Iris pigment epithelial cell (primary cell): ENCODE measurements around the gene PTPN7.
"Not testable (repeated sequence)": the region's sequence is repeated elsewhere in the genome, so short reads cannot be mapped to it uniquely, and the experiment has no call there.

ENCODE experiments used
- DNase-seq: peaks from one replicate; pipeline ENCODE4 v3.0.0-alpha.2; 2011; ENCODE audit warnings: low read depth

Gene PTPN7

DNA sequence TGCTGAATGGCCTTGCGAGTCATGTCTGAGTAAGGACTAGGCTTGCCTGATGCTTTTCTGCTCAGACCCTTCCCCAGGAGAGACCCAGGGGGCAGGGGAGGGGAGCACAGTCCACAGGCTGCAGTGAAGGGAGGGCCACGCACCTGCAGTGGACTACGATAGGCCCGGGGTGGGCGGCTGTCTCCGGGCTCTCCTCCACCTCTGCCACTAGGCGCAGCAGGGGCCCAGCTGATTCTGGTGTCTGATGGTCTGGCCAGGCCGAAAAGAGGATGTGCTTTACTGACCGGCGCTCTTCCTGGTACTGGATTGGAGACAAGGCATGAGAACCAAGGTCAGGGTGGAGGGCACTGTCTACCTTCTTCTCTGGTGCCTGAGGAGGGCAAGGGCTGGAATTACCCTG lies 8.0 kb downstream of the PTPN7 start:
- no peak for DNase-seq

DNA sequence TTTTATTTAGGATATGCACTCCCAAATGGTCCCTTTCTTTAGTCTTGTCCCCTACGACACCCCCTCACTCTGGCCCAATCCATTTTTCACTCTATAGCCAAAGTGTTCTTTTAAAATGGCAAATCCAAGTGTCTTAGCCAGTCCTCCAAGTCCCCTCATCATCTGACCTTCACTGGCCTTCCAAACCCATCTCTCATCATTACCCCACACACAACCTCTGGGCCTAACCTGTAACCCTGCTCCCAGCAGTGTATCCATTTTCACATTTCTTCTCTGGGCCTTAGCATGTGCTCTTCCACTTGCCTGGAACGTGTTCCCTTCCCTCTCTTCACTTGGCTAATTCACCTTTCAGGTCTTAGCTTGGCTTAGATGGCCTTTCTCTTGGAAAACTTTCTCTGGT lies 9.4 kb downstream of the PTPN7 start:
- no peak for DNase-seq

DNA sequence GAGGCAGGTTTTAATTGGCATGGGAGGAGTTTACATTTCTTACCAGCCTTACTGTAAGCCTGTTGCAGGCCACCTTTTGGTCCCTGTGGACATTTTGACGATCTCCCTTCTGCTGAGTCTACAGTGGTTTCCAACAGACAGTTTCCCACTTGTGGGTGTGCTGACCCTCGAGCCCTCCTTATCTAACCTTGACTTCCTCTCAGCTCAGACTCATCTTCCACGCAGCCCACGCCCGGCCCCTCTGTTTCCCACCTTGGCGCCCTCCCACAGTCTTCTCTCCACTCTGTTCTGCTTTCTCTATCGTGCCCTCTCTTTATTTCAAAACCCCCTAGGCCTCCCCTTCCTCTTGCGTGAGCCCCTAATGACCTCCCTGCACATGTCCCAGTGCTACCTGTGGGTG lies 9.8 kb downstream of the PTPN7 start:
- no peak for DNase-seq

DNA sequence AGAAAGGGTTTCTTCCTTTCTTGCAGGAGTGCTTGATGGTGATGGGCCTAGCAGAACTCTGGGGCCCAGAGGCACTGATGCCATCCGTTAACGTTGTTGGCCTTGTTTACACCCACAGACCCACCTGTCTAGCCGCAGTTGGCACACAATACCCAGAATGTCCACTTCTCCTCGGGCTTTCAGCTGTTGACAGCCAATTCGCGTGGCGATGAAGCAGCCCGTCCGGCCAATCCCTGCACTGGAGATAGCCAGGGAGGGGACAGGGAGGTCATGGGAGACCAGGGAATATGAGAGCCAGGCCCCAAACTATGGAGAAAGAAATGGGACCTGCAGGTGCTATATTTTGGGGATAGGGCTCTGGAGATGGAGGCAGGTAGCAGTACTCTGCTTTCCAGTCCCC lies 10.2 kb downstream of the PTPN7 start:
- DNase-seq, result no peak

DNA sequence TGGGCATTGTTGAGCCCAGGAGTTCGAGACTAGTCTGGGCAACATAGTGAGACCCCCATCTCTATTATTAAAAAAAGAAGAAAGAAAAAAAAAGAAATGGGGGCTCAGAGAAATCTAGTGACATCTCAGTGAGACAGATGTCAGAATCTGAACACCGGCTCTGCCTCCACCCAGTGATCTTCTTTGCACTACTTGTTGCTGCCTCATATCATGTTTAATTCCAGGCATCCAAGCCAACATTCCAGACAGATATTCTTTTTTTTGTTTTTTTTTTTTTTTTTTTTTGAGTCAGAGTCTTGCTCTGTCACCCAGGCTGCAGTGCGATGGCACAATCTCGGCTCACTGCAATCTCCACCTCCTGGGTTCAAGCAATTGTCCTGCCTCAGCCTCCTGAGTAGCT lies 10.8 kb downstream of the PTPN7 start:
- DNase-seq, result no peak

DNA sequence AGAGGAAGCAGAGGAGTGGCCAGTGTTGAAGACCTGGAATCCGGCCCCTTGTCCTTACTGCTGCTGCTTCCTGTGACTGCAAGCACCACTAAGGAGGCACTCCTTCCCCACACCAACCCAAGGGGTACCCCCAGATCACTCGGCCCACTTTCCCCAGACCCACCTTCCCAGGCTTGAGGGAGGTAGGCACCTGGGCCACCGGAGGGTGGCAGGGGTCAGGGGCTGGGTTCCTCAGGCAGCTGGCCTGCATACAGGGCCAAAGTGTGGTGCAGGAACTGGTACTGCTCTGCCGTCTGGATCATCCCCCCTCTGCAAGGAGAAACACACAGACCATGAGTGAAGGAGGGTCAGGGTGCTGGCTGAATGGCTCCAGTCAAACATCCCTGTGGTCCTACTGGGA lies 12.0 kb downstream of the PTPN7 start:
- no peak for DNase-seq

DNA sequence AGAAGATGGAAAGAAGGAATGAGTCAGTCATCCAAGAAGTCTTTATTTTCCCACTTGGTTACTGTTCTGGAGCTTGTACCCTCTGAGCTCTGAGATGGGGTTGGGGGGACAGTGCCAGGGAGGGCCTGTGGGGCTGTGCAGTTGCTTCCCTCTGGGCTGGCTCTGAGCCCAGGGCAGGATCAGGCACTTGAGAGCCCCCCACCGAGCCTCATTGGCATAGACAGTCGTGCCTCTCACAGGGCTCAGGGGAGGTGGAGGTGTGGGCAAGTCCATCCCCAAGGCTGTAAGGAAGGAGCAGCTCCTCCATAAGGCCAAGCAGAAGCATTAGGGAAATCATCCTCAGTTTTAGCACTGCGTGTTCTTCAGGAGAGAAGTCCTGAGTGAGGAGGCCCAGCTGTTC lies 13.4 kb downstream of the PTPN7 start:
- DNase-seq, result no peak

DNA sequence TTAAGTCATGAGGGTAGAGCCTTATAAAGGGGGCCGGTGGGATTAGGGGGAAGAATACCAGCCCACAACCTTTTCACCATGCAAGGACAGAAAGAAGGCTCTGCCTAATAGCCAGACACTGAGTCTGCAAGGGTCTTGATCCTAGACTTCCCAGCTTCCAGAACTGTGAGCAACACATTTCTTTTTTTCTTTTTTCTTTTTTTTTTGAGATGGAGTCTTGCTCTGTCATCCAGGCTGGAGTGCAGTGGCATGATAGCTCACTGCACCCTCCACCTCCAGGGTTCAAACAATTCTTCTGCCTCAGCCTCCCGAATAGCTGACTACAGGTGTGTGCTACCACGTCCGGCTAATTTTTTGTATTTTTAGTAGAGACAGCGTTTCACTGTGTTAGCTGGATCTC lies 14.1 kb downstream of the PTPN7 start:
- no peak for DNase-seq

DNA sequence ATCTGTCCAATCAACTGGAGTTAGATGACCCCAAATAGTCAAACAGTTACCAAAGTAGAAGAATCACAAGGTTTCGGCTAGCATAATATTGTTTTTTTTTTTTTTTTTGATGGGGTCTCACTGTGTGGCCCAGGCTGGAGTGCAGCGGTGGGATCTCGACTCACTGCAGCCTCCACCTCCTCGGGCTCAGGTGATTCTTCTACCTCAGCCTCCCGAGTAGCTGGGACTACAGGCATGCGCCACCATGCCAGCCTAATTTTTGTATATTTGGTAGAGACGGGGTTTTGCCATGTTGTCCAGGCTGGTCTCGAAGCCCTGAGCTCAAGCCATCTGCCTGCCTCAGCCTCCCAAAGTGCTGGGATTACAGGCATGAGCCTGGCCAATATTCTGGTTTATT lies 14.7 kb downstream of the PTPN7 start:
- not testable (repeated sequence) for DNase-seq

DNA sequence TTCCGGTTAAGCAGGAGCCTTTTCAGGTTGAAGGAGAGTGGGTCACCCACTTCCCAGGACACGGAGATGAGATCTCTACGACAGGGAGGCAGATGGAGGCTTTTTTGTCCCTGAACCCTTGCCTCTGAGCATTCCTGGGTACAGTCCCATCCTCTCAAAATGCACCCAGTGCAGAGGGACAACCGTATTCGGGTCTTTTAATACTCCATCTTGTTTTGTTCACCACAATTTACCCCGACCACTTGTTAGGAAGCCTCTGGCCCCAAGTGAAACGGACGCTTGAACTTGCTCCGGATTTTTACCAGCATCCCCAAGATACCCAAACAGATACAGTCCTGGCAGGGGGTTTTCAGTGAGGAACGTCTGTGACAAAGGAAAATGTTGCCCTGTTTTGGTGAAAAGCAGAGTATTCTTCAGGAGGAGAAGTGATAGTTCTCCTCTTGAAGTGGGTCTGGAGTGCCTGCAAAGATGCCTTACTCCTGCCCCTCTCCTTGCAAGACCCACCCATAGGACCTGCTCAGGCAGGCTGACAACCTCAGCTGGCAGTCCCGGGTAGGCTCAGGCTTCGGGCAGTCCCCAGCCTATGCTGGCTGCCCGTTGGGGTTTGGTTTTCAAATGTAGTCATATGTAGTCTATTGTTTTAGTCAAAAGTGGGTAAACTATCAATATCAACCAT lies 15.2 kb downstream of the PTPN7 start:
- DNase-seq, result no peak

DNA sequence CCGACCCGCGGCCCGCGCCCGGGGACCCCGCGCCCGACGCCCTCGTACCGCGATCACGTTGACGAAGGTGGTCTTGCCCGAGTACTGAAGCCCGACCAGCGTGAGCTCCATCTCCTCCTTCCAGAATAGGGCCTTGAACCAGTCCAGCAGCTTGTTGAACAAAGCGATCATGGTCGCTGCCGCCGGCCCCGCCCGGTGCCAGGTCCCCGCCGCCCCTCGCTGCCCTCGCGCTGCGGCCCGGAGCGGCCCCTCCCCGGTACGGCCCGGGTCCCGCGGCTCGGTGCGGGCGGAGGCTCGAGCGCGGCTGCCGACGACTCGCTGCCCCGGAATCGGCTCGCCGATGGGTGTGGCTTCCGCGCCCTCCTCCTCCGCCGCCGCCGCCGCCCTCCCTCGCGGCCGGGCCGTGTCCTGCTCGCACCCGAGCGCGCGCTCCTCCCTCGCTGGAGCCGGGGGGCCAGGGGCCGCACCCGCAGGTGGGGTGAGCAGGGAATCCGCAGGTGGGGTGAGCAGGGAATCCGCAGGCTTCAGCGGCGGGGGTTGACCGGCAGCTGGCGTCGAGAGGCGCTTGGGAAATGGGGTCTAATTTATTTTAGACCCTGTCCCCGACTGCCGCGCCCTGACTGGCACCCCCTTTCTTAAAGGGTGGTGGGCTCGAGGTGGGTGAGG lies 15.9 kb downstream of the PTPN7 start, which contains the start of gene ARL8A:
ARL8A (minus strand) TSS at position 336 of the 666 bp plus-strand sequence; CDS start at position 171, 165 bp downstream.
- DNase-seq, result peak; percentile 45

DNA sequence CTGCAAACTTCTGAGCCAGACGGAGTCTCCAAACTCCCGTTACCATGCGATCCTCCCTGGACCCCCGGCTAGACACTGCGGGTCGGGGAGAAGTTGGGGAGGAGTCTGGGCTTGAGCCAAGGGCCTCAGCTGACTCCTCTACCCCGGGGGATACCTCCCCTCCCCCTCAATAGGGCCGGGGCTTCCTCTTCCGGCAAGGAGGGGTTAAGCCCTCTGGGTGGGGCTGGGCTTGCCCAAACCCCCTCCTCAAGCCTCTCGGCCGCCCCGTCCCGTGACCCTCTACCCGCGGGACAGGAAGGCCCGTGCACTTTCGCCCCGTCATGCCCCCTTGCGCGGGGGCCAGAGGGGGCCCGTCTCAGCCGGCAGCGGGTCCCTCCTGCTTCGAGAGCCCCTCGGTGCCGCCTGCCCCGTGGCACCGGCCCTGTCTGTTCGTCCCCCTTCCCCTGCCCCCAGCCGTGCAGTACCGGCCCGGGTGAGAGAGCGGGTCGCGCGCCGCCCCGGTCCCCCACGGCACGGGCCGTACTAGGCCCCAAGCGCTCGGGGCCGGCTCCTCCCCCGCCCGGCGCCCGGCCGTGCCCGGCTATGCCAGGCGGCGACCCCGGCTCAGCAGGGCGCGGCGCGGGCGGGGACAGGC lies 16.5 kb downstream of the PTPN7 start:
- DNase-seq, result peak; percentile 20

DNA sequence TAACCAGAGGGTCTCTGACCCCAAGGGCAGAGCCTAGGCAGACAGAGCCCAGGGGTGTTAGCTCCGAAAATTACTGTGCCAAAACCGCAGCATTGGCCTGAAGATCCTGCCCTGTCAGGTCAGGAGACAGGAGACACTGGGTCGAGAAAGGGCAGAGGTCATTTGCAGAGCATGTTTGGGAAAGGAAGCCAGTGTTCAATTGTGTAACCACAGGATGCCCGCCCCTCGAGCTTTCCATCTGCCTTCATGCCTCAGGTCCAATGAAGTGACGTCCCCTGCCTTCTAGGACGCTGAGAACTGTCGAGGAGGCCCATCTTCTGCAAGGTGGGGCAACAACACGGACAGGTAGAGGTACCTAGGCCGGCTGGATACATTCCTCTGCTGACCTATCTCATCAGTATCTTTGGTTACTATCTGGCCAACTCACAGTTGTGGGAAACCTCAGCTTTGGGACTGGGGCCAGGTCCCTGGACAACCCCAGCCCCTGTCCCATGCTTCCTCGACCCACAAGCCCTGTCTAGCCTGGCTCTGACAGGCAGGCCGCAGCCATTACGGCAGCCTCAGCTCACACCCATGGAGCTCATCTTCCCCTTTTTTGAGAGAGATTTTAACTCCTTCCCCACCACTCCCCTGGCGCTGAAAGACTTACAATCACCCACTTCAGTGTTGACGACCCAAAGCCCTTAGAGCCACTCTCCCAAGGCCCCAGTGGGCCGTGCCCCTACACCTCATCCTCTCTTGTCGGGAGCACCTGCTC lies 17.2 kb downstream of the PTPN7 start:
- DNase-seq, result peak; percentile 23

DNA sequence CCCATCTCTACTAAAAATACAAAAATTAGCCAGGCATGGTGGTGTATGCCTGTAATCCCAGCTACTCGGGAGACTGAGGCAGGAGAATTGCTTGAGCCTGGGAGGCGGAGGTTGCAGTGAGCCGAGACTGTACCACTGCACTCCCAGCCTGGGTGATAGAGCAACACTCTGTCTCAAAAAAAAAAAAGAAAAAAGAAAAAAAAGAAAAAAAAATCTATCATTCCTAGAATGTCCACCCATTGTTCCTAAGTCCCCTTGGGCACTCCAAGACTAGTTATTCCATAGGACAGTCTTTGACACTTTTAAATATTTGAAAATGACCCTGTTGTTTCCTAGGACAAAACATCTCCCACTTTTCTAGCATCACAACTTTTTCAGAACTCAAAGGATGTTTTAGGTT lies 18.9 kb downstream of the PTPN7 start:
- DNase-seq, result not testable (repeated sequence)

DNA sequence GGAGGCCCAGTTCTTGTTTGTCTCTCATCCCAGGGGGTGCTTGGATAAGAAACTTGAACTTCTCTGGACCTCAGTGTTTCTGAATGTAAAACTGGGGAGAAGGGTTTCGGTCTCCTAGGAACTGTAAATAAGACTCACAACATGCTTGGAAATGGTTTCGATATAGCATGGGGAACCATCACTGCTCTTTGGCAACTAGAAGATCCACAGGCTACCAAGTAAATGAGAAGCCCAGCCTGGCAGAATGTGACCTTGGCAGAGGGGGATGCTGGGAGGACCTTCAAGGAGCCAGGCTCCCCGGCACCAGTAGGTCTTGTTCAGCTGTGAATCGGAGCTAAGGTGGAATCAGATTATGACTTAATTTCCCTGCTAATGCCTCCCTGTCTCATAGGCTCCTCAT lies 19.6 kb downstream of the PTPN7 start:
- no peak for DNase-seq

DNA sequence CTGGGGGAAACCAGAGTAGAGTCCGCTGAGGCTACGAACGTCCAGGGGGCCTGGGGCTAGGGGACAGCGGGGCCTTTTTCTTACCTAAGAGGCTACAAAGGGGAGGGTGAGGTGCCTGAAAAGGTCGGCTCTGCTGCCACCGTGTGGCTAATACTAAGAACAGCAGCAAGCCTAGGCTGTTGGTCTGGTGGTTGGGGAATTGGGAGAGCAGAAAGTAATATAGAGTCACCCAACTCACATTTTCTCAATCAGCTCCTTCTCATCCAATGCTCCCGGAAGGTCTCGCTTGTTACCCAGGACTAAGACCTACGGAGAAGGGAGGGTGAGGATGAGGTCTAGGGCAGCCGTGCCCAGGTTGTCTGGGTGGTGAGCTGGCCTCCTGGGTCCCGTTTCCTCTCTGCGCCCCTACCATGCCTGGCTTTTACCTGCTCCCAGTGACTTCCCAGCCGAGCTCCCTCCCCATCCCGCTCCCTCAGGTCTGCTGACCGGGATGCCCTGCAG lies 25.1 kb downstream of the PTPN7 start:
- peak; percentile 54 for DNase-seq

DNA sequence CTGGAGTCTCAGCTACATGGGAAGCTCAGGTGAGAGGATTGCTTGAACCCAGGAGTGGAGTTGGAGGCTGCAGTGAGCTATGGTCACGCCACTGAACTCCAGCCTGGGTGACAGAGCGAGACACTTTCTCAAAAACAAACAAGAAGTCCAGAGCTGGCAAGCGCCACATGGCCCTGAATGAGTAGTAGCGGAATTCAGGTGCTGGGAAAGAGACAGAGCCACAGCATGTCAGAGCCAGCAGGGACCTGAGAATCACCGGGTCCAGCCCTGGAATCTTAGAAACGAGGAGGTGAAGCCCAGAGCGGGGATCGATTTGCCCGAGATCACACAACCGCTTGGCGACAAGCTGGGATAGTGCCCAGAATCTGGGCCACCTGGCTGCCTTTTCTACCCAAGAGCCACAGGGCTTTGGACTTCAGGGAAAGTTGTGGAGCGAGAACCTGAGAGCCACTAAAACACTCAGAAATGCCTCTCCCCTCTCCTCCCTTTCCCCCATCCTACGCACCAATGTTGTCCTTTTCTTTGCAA lies 25.7 kb downstream of the PTPN7 start:
- no peak for DNase-seq

DNA sequence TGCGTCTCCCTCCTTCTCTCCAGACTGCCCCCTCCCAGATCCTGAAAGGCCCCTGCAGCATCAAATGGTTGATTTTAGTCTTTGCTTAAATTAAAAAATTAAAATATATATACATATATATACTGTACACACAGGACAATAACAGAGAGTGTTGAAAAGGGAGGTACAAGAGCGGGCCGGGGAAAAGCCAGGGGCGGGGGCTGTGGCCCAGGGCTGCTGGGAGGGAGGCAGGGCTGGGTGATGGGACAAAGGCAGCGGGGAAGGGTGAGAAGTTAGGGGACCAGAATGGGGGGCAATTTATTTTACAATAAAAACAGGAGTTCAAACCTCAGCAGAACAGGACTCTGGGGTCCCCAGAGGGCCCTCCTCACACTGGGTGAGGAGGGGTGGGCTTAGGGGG lies 26.4 kb downstream of the PTPN7 start:
- DNase-seq, result no peak

DNA sequence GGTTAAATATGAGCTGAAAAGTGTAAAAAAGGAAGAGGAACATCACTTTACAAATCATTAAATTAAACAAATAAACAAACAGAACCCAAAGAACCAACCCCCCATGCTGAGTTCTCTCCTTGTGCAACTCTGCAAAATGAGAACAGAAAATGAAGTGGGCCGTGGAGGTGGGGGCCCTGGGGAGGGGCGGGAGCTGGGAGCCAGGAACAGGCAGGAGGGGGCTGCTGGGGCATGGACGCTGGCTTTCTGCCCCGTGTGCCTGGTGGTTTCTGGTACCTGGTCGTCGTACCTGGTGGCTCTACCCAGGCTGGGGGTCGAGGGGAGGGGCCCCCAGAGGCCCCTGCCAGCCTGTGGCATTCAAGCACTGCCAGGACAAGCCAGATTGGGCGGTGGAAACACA lies 26.9 kb downstream of the PTPN7 start:
- DNase-seq, result no peak

DNA sequence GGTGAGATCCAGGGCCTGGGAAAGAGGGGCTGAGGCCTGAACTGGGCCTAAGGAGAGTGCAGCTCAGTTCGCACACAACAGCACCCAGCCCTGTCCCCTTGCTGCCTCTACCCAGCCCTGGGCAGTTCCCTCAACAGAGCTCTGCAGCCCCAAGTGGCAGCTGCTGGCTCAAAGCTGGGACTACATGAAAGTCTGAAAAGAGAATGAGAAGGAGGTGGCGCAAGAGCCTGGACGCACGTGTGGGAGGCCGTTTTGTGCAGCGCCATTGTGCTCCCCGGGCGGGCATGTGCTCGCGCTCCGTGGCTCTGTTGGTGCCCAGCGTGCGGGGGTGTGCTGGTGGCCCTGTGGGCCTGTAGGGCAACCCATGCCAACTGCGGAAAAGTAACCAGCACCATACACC lies 27.4 kb downstream of the PTPN7 start:
- no peak for DNase-seq

DNA sequence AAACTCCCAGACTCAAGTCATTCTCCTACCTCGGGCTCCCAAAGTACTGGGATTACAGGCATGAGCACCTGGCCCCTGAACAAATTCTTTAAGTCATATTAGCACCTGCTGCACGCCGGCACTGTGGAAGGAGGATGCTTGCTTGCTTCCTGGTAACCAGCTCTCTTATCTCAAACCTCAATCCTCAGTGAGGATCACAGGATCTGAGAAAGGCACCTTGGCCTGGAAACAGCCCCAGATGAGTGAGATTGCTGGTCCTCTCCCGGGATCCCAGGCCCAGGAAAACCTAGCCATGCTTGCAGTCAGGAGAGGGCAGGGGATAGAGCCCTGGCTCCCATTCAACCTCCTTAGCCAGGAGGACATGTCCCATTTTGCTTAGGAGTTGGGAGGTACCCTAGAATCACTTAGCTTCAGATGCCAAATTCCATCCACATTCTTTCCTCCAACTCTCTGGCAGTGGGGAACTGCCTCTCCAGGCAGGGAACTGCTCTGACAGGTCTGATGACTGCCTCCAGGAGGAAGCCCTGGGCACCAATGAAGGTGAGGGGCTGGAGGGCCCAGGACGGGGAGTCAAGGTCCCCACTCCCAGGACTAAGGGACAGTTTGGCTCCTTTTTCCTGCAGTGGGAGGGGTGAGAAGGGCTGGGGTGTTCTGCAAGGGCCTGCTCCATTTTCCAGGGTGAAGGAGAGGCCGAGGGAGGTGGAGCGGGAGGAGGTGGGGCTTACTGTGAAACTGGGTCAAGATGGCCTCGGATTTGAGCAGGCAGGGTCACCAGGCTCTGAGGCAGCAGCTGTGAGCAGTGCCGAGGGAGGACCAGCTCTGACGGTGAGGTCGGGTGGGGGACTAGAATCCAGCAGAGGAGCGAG lies 28.2 kb downstream of the PTPN7 start:
- peak; percentile 34 for DNase-seq
